ENCODE data around the gene GOLIM4.
"Not testable (repeated sequence)": the region's sequence is repeated elsewhere in the genome, so short reads cannot be mapped to it uniquely, and the experiment has no call there.

GOLIM4 gene

GRCh38 chr3:168060317-168060716 is 35.4 kb downstream of the GOLIM4 start:
- DNase-seq (ENCODE audit: low read depth) = no peak
- H3K4me3 ChIP-seq (ENCODE audit: control insufficient read depth, low read depth, low read length) = no peak overlapping the region
- TF ChIP-seq, protein P1, sequence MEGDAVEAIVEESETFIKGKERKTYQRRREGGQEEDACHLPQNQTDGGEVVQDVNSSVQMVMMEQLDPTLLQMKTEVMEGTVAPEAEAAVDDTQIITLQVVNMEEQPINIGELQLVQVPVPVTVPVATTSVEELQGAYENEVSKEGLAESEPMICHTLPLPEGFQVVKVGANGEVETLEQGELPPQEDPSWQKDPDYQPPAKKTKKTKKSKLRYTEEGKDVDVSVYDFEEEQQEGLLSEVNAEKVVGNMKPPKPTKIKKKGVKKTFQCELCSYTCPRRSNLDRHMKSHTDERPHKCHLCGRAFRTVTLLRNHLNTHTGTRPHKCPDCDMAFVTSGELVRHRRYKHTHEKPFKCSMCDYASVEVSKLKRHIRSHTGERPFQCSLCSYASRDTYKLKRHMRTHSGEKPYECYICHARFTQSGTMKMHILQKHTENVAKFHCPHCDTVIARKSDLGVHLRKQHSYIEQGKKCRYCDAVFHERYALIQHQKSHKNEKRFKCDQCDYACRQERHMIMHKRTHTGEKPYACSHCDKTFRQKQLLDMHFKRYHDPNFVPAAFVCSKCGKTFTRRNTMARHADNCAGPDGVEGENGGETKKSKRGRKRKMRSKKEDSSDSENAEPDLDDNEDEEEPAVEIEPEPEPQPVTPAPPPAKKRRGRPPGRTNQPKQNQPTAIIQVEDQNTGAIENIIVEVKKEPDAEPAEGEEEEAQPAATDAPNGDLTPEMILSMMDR (conservative IDR thresholded peaks at IDR 0.05; ENCODE audit: control insufficient read depth, insufficient read depth, low read depth, low read length) = no peak

DNA sequence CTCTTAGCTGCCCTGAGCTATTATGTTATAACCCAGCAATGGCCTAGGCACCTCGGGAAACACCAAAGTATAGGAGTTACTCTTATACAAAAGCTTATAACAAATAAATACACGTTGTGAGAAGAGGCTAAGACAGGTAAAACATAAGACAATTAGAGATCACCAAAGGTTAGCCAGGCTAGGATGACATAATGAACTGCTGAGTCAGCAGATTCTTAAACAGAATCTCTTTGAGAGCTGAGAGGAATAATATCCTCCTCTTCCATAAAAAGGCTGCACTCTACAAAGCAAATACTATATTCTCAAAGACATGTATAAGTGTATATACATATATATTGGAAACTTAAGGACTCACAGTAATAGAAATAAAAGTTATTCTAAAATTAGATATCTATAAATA is 37.2 kb downstream of the GOLIM4 start:
- TF ChIP-seq, protein P1 (conservative IDR thresholded peaks at IDR 0.05; ENCODE audit: control insufficient read depth, insufficient read depth, low read depth, low read length) = no peak
- no peak for DNase-seq (ENCODE audit: low read depth)
- H3K4me3 ChIP-seq (ENCODE audit: control insufficient read depth, low read depth, low read length) = no peak overlapping the region

- not testable (repeated sequence) for DNase-seq (ENCODE audit: low read depth); H3K4me3 ChIP-seq (ENCODE audit: control insufficient read depth, low read depth, low read length)
These were observed 39.1 kb downstream of the GOLIM4 start for GRCh38 chr3:168056398-168057230.

DNA sequence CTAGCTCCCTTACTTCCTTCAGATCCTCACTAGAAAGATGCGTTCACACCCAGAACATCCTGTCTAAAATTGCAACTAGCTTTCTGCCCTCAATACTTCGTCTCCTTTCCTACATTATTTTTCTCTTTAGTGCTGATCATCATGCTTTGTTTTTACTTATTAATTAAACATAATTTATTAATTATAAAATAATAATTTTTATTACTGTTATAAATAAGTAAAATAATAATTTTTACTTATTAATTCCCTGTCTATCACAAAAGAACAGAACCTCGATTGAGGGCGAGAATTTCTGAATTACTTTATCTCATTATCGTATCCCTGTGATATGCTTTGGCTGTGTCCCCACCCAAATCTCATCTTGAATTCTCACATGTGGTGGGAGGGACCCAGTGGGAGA is 41.3 kb downstream of the GOLIM4 start:
- H3K4me3 ChIP-seq (ENCODE audit: control insufficient read depth, low read depth, low read length) = no peak overlapping the region
- TF ChIP-seq, protein P1 (conservative IDR thresholded peaks at IDR 0.05; ENCODE audit: control insufficient read depth, insufficient read depth, low read depth, low read length) = no peak
- DNase-seq (ENCODE audit: low read depth) = no peak

DNA sequence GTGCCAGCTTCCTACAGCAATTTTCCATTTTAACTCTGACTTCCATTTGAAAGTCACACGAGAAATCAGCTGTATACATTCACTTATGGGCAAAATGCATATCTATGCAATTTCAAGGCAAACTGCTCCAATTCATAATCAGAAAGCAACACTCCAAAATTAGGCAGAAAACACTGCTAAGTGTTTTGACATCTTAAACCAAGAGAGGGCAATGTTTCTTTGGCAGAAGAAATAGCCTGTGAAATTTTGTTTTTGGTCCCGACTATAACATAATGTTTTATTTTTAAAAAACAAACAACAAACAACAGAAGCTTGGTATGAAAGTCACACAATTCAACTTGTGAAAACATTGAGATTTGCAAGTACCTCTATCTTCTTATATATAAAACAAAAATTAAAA is 42.6 kb downstream of the GOLIM4 start:
- TF ChIP-seq, protein P1 (conservative IDR thresholded peaks at IDR 0.05; ENCODE audit: control insufficient read depth, insufficient read depth, low read depth, low read length) = peak; percentile 42
- no peak overlapping the region for H3K4me3 ChIP-seq (ENCODE audit: control insufficient read depth, low read depth, low read length)
- no peak for DNase-seq (ENCODE audit: low read depth)

- no peak overlapping the region for H3K4me3 ChIP-seq (ENCODE audit: control insufficient read depth, low read depth, low read length)
- DNase-seq (ENCODE audit: low read depth) = no peak
- TF ChIP-seq, protein P1 (conservative IDR thresholded peaks at IDR 0.05; ENCODE audit: control insufficient read depth, insufficient read depth, low read depth, low read length) = no peak
These were observed 43.2 kb downstream of the GOLIM4 start for GRCh38 chr3:168052515-168052914.

- TF ChIP-seq, protein P1 (conservative IDR thresholded peaks at IDR 0.05; ENCODE audit: control insufficient read depth, insufficient read depth, low read depth, low read length) = no peak
- peak; percentile 68 for DNase-seq (ENCODE audit: low read depth)
- no peak overlapping the region for H3K4me3 ChIP-seq (ENCODE audit: control insufficient read depth, low read depth, low read length)
These were observed 43.9 kb downstream of the GOLIM4 start for GRCh38 chr3:168051531-168052471.
